GM12873 (cell line): ENCODE data around the gene ABL1.

Experiments used
- CTCF ChIP-seq: IDR thresholded peaks from 2 replicates; pipeline ENCODE4 v1.5.1; 2012; ENCODE audit warnings: low read depth, mild to moderate bottlenecking, moderate library complexity, low read length, control low read depth; ENCODE audit not compliant: insufficient read depth; ENCODE audit errors: missing control alignments

ABL1 gene

GRCh38 chr9:130794923-130795495 is 40.0 kb upstream of the ABL1 start:
- no peak for TF ChIP-seq CTCF

DNA sequence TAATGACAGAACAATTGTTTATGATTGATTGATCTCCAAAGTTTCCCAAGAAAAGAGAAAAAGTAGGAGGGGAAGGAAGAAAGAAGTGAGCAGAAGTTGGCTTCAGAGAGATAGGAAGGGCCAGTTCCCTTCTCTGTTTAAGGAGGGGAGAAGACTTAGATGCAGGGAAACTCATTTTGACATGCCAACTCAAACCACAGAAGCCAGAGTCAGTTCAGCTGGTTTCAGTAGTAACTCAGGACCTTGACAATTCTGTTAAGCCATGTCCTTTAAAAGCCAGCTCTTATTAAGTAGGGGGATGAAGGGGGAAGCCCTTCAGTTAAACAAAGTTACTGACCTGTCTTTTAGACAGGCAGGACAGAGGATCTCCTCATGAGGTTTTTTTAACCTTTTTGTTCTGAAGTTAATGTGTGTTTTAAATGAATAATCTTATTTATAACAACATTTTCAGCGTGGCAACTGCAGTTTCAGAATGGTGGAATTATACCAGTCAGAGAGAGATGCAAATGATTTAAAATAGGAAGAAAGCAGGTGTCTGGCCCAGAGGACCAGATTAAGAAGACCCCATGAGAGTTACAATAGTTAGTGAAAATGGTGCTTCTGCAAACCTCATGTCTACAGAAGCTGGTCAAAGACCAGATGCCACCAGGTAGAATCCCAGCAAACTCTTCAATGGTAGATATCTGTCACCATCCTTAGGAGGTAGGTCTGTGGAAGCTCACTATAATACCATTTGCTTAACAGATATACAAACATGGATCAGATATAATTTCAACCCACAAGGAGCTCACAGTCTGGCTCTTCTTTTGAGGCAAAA is 29.3 kb upstream of the ABL1 start:
- TF ChIP-seq CTCF: no peak

GRCh38 chr9:130806327-130806716 is 28.7 kb upstream of the ABL1 start:
- no peak for TF ChIP-seq CTCF

DNA sequence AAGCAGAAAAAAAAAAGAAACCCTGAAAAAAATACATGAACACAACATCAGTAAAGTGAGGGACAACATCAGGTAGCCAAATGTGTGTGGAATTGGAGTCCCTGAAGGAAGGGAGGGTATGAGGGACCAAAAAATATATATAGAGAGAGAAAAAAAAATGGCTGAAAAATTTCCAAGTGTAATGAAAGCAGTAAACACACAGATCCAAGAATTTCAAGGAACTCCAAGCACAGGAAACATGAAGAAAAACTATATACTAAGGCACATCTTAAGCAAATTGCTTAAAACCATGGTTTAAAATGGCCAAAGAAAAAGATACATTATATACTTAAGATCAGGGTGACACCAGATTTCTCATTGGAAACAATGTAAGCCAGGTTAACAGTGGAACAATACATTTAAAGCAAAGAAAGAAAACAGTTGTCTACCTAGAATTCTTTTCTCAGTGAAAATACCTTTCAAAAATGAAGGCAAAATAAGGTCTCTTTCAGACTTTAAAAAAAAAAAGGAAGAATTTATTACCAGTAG is 24.4 kb upstream of the ABL1 start:
- TF ChIP-seq CTCF: no peak

DNA sequence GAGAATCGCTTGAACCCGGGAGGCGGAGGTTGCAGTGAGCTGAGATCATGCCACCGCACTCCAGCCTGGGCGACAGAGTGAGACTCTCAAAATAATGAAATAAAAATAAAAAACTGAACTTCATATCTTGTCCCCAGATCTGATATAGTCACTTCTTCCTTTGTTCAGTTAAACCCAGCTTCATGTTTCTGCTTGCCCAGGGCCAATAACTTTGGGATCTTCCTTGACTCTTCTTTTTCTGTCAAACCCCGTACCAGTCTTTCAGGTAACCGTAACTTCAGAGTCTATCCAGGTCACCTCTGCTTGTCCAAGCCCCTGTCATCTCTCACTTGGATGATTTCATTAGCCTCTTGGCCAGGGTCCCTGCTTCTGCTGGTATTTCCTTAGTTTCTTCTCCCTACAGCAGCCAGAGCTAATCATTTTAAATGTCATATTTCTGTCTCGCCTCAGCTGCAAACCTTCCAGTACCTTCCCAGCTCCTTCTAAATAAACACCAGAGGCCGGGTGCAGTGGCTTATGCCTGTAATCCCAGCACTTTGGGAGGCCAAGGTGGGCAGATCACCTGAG is 19.7 kb upstream of the ABL1 start:
- TF ChIP-seq CTCF: no peak

DNA sequence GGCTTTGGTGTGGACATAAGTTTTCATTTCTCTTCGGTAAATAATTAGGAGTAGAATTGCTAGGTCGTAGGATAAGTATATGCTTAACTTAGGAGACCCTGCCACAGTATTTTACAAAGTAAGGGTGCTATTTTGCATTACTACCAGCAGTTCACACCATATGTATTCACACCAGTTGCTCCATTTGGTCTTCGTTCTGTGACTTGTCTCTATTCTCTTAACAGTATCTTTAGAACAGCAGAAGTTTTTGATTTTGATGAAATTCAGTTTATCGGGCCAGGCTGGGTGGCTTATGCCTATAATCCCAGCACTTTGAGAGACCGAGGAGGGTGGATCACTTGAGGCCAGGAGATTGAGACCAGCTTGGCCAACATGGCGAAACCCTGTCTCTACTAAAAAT is 17.1 kb upstream of the ABL1 start:
- TF ChIP-seq CTCF: no peak

- no peak for TF ChIP-seq CTCF
Observed at GRCh38 chr9:130820135-130820738, 14.8 kb upstream of the ABL1 start.
